Adrenal gland (tissue), 5 donors: ENCODE data around the gene CIRBP.

Source experiments
- POLR2A ChIP-seq, 2 donors: fragments of 450-650 bp; IDR thresholded peaks; one replicate each; pipeline ENCODE4 v1.6.1; 2017; ENCODE audit warnings: antibody characterized with exemption in 2 of 2, mild to moderate bottlenecking in 2 of 2, moderate library complexity in 1 of 2
- TF ChIP-seq, protein P1 (sequence below), 6 experiments: fragments of 450-650 bp in 4 of 6; fragments of 200-600 bp in 2 of 6; sonication (generic) in 1 of 6; IDR thresholded peaks; 1 replicate in 5 of 6; 2 replicates in 1 of 6; pipeline versions ENCODE4 v1.5.1 to v1.8.0; 2016 to 2021; ENCODE audit warnings: antibody characterized with exemption in 6 of 6, mild to moderate bottlenecking in 2 of 6, moderate library complexity in 1 of 6
- donor health status: DM: no; HTN: no; CAD: no.

DNA sequence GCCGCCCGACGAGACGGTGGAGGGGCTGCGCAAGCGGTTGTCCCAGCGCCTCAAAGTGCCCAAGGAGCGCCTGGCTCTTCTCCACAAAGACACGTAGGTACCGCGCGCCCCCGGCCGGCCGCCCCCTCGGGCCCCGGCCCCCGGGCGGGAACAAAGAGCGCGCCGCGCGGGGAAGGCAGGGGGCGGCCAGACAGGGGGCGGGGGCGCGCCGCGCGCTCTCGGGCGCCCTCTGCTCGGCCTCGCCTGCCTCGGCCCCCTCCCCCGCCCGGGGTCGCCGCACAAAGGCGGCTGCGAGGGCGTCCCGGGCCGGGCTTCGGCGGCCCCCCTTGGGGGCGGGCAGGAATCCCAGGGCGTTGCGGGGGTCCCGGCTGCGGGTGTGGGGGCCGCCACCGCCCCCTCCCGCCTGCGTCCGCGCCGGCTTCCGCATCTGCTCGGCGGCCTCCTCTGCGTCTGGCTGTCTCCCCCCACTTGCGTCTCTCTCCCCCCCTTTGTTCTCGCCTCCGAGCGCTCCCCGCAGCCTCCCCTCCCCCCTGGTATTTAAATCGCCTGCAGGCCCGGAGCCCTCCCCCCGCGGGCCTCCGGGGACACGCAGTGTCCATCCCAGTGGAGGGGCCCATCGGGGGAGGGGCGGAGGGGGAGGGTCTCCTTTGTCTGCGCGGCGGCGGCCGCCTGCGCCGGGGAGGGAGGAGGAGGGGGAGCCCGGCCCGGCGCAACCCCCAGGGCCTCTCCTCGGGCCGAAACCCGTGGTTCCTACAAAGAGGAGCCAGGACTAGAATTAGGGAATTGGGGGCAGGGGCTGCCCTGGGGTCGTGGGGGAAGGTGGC is 18.5 kb upstream of the CIRBP start:
- TF ChIP-seq, protein P1, sequence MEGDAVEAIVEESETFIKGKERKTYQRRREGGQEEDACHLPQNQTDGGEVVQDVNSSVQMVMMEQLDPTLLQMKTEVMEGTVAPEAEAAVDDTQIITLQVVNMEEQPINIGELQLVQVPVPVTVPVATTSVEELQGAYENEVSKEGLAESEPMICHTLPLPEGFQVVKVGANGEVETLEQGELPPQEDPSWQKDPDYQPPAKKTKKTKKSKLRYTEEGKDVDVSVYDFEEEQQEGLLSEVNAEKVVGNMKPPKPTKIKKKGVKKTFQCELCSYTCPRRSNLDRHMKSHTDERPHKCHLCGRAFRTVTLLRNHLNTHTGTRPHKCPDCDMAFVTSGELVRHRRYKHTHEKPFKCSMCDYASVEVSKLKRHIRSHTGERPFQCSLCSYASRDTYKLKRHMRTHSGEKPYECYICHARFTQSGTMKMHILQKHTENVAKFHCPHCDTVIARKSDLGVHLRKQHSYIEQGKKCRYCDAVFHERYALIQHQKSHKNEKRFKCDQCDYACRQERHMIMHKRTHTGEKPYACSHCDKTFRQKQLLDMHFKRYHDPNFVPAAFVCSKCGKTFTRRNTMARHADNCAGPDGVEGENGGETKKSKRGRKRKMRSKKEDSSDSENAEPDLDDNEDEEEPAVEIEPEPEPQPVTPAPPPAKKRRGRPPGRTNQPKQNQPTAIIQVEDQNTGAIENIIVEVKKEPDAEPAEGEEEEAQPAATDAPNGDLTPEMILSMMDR (IDR thresholded peaks at IDR 0.05), result no peak
- TF ChIP-seq POLR2A (IDR thresholded peaks at IDR 0.05), result peak; percentile 16 to 26
